HepG2 (cell line): ENCODE data around the gene NOC2L. TPM values are rescaled to one million over a fixed set of nuclear protein-coding genes. Genes with fewer than 3 reads are reported as not detected.

Experiments
- ETS1 ChIP-seq: sonication (generic); formaldehyde crosslinking; IDR thresholded peaks from 2 replicates; pipeline ENCODE4 v1.4.0; 2020; ENCODE audit warnings: missing genetic modification reagents
- MBD4 ChIP-seq: IDR thresholded peaks from 2 replicates; pipeline ENCODE4 v1.6.1; 2012; ENCODE audit warnings: low read length, inconsistent platforms, borderline replicate concordance
- NFKB2 ChIP-seq: sonication (generic); formaldehyde crosslinking; IDR thresholded peaks from 2 replicates; pipeline ENCODE4 v1.4.0; 2020; ENCODE audit warnings: missing genetic modification reagents, borderline replicate concordance
- PHF8 ChIP-seq: sonication (generic); formaldehyde crosslinking; IDR thresholded peaks from 2 replicates; pipeline ENCODE4 v1.5.0; 2020; ENCODE audit warnings: missing genetic modification reagents
- RORA ChIP-seq: sonication (generic); formaldehyde crosslinking; IDR thresholded peaks from 2 replicates; pipeline ENCODE4 v1.5.0; 2020; ENCODE audit warnings: mild to moderate bottlenecking, missing genetic modification reagents, moderate library complexity
- TOE1 ChIP-seq: sonication (generic); formaldehyde crosslinking; IDR thresholded peaks from 2 replicates; pipeline ENCODE4 v1.4.0; 2020; ENCODE audit warnings: mild to moderate bottlenecking, missing genetic modification reagents
- ZFP90 ChIP-seq: sonication (generic); formaldehyde crosslinking; IDR thresholded peaks from 2 replicates; pipeline ENCODE4 v1.8.0; 2022; ENCODE audit warnings: missing genetic modification reagents, mild to moderate bottlenecking, inconsistent platforms, borderline replicate concordance
- ZMYM4 ChIP-seq: sonication (generic); formaldehyde crosslinking; IDR thresholded peaks from 2 replicates; pipeline ENCODE4 v1.8.1; 2023; ENCODE audit warnings: mild to moderate bottlenecking, missing genetic modification reagents
- ZNF136 ChIP-seq: sonication (generic); formaldehyde crosslinking; IDR thresholded peaks from 2 replicates; pipeline ENCODE4 v1.8.1; 2022; ENCODE audit warnings: low read depth, mild to moderate bottlenecking, moderate library complexity, missing genetic modification reagents
- ZNF383 ChIP-seq: sonication (generic); formaldehyde crosslinking; IDR thresholded peaks from 2 replicates; pipeline ENCODE4 v1.4.0; 2020; ENCODE audit warnings: missing genetic modification reagents, mild to moderate bottlenecking, borderline replicate concordance
- ZNF501 ChIP-seq: sonication (generic); formaldehyde crosslinking; IDR thresholded peaks from 2 replicates; pipeline ENCODE4 v1.5.1; 2020; ENCODE audit warnings: mild to moderate bottlenecking, moderate library complexity, missing genetic modification reagents
- ZNF552 ChIP-seq: sonication (generic); formaldehyde crosslinking; IDR thresholded peaks from 2 replicates; pipeline ENCODE4 v1.9.0; 2022; ENCODE audit warnings: missing genetic modification reagents, mild to moderate bottlenecking, borderline replicate concordance
- ZNF557 ChIP-seq: sonication (generic); formaldehyde crosslinking; IDR thresholded peaks from 2 replicates; pipeline ENCODE4 v1.4.0; 2020; ENCODE audit warnings: missing genetic modification reagents
- ZNF614 ChIP-seq: IDR thresholded peaks from 2 replicates; pipeline ENCODE4 v1.6.1; 2018; ENCODE audit warnings: missing biosample characterization, missing genetic modification reagents, inconsistent platforms, borderline replicate concordance
- ZNF646 ChIP-seq: sonication (generic); formaldehyde crosslinking; IDR thresholded peaks from 2 replicates; pipeline ENCODE4 v1.9.0; 2021; ENCODE audit warnings: mild to moderate bottlenecking, missing genetic modification reagents
- polyA plus RNA-seq, 8 experiments: library from polyadenylated mRNA; depleted of rRNA in 3 of 8; stranded (reverse) in 7 of 8; unstranded in 1 of 8; fragments of >200 nt; fragmentation: Illumina TruSeq in 4 of 8; extraction: Trizol in 4 of 8; gene quantifications; 2 replicates each; pipeline versions ENCODE4 v1.2.1 to v1.2.3, GENCODE V29; 2011 to 2016; ENCODE audit warnings: low read depth in 4 of 8, missing spikeins in 1 of 8, mixed read lengths in 1 of 8; ENCODE audit not compliant: insufficient read depth in 1 of 8
- total RNA-seq, 5 experiments: library from RNA; depleted of rRNA; stranded (reverse); fragments of >200 nt; fragmentation: Illumina TruSeq; extraction: Trizol; gene quantifications; 2 replicates each; pipeline ENCODE4 v1.2.3, GENCODE V29; 2016; ENCODE audit warnings: low read depth in 1 of 5
- TF ChIP-seq, protein P1 (sequence below): sonication (generic); formaldehyde crosslinking; IDR thresholded peaks from 2 replicates; pipeline ENCODE4 v1.5.0; 2020; ENCODE audit warnings: mild to moderate bottlenecking, low read depth, missing genetic modification reagents, borderline replicate concordance
- TF ChIP-seq, protein P2 (sequence below): IDR thresholded peaks from 2 replicates; pipeline ENCODE4 v1.6.1; 2016; ENCODE audit warnings: missing biosample characterization, missing genetic modification reagents, low read depth

The NOC2L gene
- total and polyA plus RNA-seq, 2 of the 13 experiments (the other 11 are each of a cell fraction or from before 2014, with no cell fraction given): 32.0 to 103 TPM

DNA sequence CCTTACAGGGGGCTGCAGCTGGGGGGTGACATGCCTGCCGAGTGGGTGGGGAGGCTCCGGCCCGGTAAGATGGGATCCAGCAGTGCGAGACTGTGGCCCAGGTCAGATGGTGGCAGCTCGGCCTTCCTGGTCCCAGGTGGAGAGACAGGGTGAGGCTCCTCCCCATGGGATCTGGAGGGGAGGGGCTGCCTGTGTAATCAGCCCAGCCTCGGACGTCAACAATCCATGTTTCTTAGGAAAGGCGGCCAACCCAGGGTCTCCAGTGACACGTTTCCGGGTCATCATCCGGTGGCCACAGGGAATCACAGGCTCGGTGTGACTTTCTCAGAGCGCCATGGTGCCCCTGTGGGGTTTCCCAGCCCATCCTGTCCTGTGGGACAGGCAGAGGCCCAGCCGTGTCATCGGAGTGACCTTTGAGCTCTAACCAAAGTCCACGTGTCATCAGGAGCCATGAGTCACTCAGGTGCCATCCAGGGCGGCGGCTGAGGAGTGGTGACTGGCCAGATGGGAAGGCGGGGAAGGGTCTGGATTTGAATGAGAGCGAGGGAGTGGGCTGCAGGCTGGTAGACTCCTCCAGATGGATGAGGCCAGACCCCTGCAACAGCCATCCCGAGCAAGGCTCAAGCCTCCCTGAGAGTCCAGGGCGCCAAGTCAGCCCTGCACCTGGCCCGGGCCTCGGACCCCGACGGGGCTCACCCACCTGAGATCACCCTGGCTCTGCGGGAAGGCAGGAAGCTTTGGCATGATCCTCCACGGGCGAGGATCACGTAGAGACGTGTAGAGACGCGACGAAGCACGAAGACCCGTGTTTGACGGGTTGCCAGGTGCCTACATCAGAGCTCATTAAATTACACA, 47.5 kb upstream of the NOC2L start (continued):
- TF ChIP-seq ZNF646: no peak
- TF ChIP-seq ZNF557: no peak
- TF ChIP-seq ZMYM4 (CRISPR knock-in tag): peak; percentile 62; the same call in 1 of the 2 replicates
- TF ChIP-seq, protein P1, sequence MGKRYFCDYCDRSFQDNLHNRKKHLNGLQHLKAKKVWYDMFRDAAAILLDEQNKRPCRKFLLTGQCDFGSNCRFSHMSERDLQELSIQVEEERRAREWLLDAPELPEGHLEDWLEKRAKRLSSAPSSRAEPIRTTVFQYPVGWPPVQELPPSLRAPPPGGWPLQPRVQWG (CRISPR knock-in tag): no peak
- peak; percentile 91; the same call in 1 of the 2 replicates for TF ChIP-seq NFKB2
- TF ChIP-seq MBD4: no peak
- peak; percentile 94 for TF ChIP-seq ZNF614 (CRISPR knock-in tag)
- TF ChIP-seq ZFP90 (CRISPR knock-in tag): peak; percentile 95
- TF ChIP-seq TOE1 (CRISPR knock-in tag): 0 out of 2 replicates have a peak, but pooled peaks have one; percentile 76
- peak; percentile 60; the same call in 1 of the 2 replicates for TF ChIP-seq PHF8 (CRISPR knock-in tag)
- TF ChIP-seq, protein P2, sequence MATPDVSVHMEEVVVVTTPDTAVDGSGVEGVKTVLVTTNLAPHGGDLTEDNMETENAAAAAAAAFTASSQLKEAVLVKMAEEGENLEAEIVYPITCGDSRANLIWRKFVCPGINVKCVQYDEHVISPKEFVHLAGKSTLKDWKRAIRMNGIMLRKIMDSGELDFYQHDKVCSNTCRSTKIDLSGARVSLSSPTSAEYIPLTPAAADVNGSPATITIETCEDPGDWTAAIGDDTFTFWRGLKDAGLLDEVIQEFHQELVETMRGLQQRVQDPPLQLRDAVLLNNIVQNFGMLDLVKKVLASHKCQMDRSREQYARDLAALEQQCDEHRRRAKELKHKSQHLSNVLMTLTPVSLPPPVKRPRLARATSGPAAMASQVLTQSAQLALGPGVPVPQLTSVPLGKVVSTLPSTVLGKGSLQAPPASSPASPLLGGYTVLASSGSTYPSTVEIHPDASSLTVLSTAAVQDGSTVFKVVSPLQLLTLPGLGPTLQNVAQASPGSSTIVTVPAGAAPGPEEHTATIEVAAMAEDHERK: no peak
- no peak for TF ChIP-seq ZNF136
- TF ChIP-seq ZNF501: peak; percentile 88; the same call in 1 of the 2 replicates
- no peak for TF ChIP-seq RORA (CRISPR knock-in tag)
- TF ChIP-seq ZNF552 (CRISPR knock-in tag): no peak; the same call in 1 of the 2 replicates
- peak; percentile 94; the same call in 1 of the 2 replicates for TF ChIP-seq ETS1 (CRISPR knock-in tag)
- TF ChIP-seq ZNF383 (CRISPR knock-in tag): no peak
